SU-DHL-6 (cell line): ENCODE measurements around the gene SUMO4.

Experiments used
- CTCF ChIP-seq: fragments of 200-600 bp; sonication (generic); IDR thresholded peaks from one replicate; pipeline ENCODE4 v1.5.1; 2017; ENCODE audit warnings: antibody characterized with exemption, mild to moderate bottlenecking, low read length, moderate library complexity; ENCODE audit not compliant: insufficient read depth, poor library complexity, severe bottlenecking
- EZH2phosphoT487 ChIP-seq: fragments of 200-600 bp; sonication (generic), shearing (Covaris generic); conservative IDR thresholded peaks from 2 replicates; pipeline ENCODE4 v1.6.1; 2018; ENCODE audit warnings: mild to moderate bottlenecking, antibody characterized with exemption, low read length, moderate library complexity, mixed read lengths

- no peak for TF ChIP-seq EZH2phosphoT487
- TF ChIP-seq CTCF = peak; percentile 90
Observed at GRCh38 chr6:149431905-149432775, 32.1 kb downstream of the SUMO4 start.
